Left hindlimb (tissue), 1 donor: ENCODE data around the gene MAG.

Experiments used
- DNase-seq: peaks from one replicate; pipeline ENCODE4 v3.0.0-alpha.2; 2018

The MAG gene, protein sequence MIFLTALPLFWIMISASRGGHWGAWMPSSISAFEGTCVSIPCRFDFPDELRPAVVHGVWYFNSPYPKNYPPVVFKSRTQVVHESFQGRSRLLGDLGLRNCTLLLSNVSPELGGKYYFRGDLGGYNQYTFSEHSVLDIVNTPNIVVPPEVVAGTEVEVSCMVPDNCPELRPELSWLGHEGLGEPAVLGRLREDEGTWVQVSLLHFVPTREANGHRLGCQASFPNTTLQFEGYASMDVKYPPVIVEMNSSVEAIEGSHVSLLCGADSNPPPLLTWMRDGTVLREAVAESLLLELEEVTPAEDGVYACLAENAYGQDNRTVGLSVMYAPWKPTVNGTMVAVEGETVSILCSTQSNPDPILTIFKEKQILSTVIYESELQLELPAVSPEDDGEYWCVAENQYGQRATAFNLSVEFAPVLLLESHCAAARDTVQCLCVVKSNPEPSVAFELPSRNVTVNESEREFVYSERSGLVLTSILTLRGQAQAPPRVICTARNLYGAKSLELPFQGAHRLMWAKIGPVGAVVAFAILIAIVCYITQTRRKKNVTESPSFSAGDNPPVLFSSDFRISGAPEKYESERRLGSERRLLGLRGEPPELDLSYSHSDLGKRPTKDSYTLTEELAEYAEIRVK

DNA sequence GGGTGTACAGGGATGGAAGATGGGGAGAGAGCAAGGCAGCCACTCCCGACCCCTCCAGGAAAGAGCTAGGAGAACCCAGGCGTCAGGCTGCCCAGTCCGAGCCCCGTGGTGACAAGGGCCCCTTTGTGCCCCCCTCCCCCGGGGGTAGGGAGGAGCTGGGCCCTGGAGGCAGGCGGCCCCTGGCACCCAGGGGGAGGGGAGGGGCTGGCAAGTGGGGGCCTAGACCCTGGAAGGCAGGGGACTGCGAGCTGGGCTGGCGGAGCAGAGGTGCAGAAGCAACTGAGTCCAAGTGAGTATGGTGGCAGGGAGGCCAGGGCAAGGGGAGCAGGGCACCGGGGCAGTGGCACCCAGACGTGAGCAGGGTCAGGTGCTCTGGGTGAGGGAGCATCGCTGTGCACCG is at the start of gene MAG:
TSS of gene MAG (plus strand) at position 246 of the 400 bp plus-strand sequence. CDS start 3,248 bp downstream, outside the sequence.
- DNase-seq, result no peak

GRCh38 chr19:35246466-35247092 is 45.4 kb upstream of the MAG start:
- no peak for DNase-seq

DNA sequence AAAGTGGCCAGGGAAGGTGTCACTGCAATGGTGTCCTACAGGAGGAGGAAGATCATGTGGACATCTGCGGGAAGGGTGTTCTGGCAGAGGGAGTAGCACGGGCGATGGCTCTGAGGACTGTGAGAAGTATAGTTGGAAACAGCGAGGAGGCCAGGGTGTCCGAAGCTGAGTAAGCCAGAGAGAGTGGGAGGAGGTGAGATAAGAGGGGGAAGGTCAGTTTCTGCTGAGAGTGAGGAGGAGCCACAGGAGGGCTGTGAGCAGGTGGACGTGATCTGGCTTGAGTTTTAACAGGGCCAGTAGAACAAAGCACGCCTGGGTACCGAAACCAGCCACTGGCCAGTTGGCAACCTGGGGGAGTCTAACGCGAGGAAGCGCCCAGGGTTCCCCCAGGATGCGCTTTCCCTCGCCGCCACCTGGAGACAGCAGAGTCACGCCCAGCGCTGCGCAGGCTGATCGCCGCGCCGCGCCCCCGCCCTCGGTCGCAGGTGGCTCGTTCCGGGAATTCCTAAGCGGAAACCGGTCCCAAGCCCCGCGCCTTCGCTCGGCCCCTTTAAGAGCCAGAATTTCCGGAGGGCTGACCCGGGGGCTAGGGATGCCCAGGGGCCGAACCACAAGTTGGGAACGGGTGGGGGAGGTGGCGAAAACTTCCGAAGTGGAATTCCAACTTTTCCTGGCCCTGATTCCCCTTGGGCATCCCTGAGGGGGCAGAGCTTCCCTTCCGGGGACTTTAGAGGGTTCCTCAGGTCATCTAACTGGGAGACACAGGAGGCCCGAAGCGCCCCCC is 44.2 kb upstream of the MAG start:
- DNase-seq, result no peak

DNA sequence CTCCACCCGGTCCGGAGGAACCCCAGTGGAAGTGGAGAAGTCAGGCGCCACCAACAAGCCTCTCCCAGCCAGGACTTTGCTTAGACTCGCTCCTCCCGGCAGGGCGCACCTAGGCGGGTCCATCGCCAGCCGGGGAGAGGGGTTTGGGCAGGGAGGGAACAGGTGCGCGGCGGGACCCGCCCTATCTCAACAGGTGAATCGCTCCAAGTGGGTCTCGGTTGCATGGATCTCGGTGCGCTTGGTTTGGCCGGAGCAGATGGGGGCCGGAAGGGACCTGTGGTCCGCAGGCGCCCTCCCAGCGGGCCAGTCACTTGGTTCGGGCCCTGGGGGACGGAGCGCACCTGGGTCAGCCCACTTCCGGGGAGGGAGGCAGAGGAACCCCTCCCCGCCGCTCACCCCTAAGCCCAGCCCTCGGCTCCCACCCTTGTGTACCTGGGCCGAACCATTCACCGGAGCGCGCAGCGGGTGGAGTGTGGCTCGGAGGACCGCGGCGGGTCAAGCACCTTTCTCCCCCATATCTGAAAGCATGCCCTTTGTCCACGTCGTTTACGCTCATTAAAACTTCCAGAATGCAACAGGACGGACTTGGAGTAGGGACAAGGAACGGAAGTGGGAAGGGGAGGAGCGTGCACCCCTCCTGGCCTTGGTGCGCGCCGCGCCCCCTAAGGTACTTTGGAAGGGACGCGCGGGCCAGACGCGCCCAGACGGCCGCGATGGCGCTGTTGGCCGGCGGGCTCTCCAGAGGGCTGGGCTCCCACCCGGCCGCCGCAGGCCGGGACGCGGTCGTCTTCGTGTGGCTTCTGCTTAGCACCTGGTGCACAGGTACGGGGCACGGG is 43.4 kb upstream of the MAG start, which contains the start of gene LSR:
TSS of gene LSR (plus strand) at position 693 of the 836 bp plus-strand sequence. CDS start at position 714, 21 bp downstream.
- DNase-seq, result no peak

- DNase-seq, result no peak
Measured at GRCh38 chr19:35249146-35249847, 42.7 kb upstream of the MAG start.

DNA sequence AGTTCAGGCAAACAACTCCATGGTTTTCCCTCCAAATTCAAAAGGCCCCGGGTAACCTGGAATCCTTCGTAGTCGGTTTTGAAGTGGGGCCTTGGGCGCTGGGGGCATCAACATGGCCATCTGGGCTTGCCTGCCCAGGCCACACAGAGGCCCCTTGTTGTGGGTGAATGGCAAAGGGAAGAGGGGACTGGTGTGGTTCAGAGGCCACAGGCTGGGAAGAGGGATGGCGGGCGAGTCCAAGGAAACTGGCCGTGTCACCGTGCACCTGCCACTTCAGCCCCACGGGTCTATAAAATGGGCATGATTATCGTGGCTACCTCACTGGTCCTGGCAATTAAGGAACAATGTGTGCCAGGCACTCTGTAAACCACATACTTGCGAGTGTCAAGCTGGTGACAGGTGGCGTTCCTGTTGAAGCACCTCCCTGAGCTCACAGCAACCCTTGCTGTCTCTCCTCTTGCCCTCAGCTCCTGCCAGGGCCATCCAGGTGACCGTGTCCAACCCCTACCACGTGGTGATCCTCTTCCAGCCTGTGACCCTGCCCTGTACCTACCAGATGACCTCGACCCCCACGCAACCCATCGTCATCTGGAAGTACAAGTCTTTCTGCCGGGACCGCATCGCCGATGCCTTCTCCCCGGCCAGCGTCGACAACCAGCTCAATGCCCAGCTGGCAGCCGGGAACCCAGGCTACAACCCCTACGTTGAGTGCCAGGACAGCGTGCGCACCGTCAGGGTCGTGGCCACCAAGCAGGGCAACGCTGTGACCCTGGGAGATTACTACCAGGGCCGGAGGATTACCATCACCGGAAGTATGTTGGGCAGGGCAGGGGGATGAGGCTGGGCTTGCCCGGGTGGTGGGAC is 41.9 kb upstream of the MAG start:
- DNase-seq, result no peak

DNA sequence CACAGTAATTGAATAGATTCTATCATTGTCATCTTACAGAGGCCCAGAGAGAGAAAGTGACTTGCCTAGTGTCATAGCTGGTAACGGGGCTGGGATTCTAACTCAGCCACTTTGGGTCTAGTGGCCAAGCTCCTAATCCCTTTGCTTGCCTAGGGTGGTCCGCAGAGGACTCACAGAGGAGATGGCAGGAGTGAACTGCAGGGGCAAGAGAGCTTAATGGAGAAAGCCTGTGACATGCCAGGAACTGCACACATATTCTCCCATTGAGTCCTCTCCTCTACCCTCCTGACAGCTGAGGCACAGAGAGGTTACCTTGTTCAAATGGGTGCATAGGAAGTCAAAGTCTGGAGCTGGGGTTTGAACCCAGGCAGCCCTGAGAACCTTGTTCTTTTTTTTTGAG is 40.5 kb upstream of the MAG start:
- DNase-seq, result no peak

- no peak for DNase-seq
Measured at GRCh38 chr19:35253316-35254286, 38.4 kb upstream of the MAG start.

DNA sequence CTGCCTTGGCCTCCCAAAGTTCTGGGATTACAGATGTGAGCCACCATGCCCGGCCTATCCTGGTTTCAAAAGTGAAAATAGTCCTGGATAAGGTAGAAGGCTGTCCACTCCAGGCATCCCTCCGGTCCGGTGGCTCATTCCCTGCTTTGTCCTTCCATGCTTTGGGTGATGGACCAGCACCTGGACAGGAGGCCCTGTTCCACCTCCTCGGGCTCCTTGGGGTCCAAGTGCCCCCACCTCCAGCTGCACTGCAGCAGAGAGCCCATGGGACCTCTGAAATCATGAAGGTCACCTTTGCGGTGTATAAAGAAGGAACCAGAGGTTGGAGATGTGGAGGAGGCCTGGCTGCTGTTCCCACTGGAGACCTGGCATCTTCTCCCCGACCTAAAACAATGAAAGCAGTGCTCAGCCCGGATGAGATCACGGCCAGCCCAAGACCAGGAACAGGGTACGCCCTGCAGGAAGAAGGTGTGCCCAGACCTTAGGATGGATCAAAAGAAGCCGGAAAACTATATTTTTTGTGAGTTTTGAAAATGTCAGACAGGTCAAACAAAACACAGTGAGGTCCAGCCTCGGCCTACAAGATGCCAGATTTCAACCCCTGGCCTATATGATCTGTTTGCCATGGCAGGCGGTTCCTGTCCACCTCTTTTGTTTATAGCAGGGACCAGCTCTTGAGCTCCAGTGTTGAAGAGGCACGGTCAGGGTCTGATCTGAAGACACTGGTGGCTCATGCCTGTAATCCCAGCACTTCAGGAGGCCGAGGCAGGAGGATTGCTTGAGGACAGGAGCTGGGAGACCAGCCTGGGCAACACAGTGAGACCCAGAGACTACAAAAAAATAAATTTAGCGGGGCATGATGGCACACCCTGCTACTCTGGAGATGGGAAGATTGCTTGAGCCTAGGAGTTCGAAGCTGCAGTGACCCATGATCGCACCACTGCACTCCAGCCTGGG is 37.3 kb upstream of the MAG start:
- no peak for DNase-seq

GRCh38 chr19:35256566-35256965 is 35.4 kb upstream of the MAG start:
- DNase-seq, result no peak

- DNase-seq, result no peak
Measured at GRCh38 chr19:35257113-35257461, 34.9 kb upstream of the MAG start.

GRCh38 chr19:35260694-35261304 is 31.2 kb upstream of the MAG start:
- DNase-seq, result no peak

DNA sequence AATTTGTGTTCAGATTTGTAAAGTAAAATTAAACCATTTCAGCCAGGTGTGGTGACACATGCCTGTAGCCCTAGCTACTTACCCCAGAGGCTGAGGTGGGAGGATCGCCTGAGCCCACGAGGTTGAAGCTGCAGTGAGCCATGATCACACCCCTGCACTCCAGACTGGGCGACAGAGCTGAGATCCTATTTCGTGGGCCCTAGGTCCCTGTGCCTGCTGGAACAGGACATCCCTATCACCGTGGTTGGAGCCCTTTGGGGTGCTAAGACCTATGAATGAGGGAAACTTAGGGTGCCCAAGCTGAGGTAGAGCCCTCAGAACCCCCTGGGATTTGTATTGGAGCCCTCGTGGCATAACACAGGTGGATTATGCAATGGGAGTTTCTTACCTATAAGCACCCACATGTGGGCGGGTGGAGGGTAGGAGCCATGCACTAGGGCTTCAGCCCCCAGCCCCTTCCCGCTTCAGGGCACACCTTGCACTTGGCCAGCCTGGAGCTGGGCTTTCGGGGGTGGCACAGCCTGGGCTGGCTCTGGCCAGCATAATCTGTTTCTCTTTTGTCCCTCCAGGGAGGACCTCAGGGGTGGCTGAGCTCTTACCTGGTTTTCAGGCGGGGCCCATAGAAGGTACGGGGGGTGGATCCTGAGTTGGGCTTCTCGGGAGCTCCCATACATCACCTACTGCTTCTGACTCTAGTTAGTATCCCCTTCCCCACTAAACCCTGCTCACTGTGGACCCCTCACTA is 30.4 kb upstream of the MAG start:
- no peak for DNase-seq

GRCh38 chr19:35262101-35262761 is 29.7 kb upstream of the MAG start:
- no peak for DNase-seq

- no peak for DNase-seq
Measured at GRCh38 chr19:35264268-35265125, 27.5 kb upstream of the MAG start.
